KMS-11 (cell line): ENCODE data around the gene DCUN1D3.

Source experiments
- H2AFZ ChIP-seq: fragments of 200-600 bp; sonication (generic); 2 replicates; pipeline ENCODE4 v1.6.1; 2016; ENCODE audit warnings: antibody characterized with exemption, mixed run types, low read depth
- H3K27ac ChIP-seq: fragments of 200-600 bp; sonication (generic); 2 replicates; pipeline ENCODE4 v1.6.1; 2016; ENCODE audit warnings: mild to moderate bottlenecking, mixed run types
- H3K27me3 ChIP-seq: fragments of 200-600 bp; sonication (generic); 2 replicates; pipeline ENCODE4 v1.6.1; 2017; ENCODE audit warnings: mild to moderate bottlenecking, low read depth, mixed run types, moderate library complexity; ENCODE audit not compliant: insufficient read depth
- H3K36me3 ChIP-seq: fragments of 200-600 bp; sonication (generic); 2 replicates; pipeline ENCODE4 v1.6.1; 2017; ENCODE audit warnings: mild to moderate bottlenecking, mixed run types; ENCODE audit not compliant: insufficient read depth
- H3K4me1 ChIP-seq: fragments of 200-600 bp; sonication (generic); 2 replicates; pipeline ENCODE4 v1.6.1; 2016; ENCODE audit warnings: mild to moderate bottlenecking, low read depth, mixed run types; ENCODE audit not compliant: poor library complexity, severe bottlenecking
- H3K4me2 ChIP-seq: fragments of 200-600 bp; sonication (generic); 2 replicates; pipeline ENCODE4 v1.7.0; 2016; ENCODE audit warnings: mild to moderate bottlenecking, mixed run types
- H3K4me3 ChIP-seq: fragments of 200-600 bp; sonication (generic); IDR thresholded peaks from 2 replicates; pipeline ENCODE4 v1.6.1; 2017; ENCODE audit warnings: low read depth, low read length, mixed read lengths; ENCODE audit not compliant: insufficient read depth
- H3K79me2 ChIP-seq: fragments of 200-600 bp; sonication (generic); 2 replicates; pipeline ENCODE4 v1.6.1; 2016; ENCODE audit warnings: low read depth, mixed run types; ENCODE audit not compliant: insufficient read depth
- H3K9ac ChIP-seq: fragments of 200-600 bp; sonication (generic); 2 replicates; pipeline ENCODE4 v1.6.1; 2016; ENCODE audit warnings: mild to moderate bottlenecking, mixed run types
- H4K20me1 ChIP-seq: fragments of 200-600 bp; sonication (generic); 2 replicates; pipeline ENCODE4 v1.6.1; 2016; ENCODE audit warnings: mild to moderate bottlenecking, mixed run types; ENCODE audit not compliant: insufficient read depth
- CTCF ChIP-seq: fragments of 200-600 bp; sonication (generic); conservative IDR thresholded peaks from 2 replicates; pipeline ENCODE4 v1.6.1; 2017; ENCODE audit warnings: low read depth, mild to moderate bottlenecking, antibody characterized with exemption, low read length, moderate library complexity, mixed read lengths

DCUN1D3 gene

DNA sequence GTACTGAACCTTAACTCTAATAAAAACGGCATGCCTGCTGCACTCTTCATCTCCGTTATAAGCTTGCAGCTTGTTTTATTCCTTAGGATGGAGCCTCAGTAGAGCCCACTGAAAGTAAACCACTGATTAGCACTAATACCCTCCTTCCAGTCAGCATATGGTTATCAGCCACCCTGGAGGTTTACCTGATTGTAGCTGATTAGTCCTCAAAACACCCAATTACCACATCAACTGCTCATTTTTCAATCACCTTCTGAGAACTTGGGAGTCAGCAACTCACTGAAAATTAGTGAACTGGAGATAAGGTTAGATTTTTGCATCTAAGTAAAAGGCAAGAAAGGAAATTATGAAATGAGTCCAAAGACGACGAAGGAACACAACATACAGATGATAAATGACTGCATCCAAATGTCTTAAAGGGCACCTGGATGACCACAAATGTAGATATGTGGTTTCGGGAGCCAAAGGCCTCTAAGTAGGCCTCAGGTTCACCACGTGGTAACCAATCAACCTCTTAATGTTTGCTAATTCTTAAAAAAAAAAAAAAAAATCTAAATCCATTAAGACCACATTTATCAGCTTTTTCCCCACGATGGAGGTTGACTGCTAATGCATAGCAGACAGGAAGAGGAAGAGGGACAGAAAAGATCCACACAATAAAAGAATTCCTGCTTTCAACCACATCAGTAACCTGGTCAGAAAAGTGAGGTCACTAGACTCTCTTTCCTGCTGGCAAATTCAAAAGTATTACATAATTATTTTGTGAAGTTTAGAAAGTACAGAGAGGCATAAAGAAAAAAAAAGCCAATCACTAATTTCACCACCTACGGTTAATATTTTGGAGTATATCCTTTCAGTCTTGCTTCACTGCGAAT is 28.0 kb downstream of the DCUN1D3 start:
- H3K9ac ChIP-seq: no peak overlapping the region
- H3K36me3 ChIP-seq: no peaks in the 10 kb centered on the region
- no peak overlapping the region for H3K27ac ChIP-seq
- no peaks in the 10 kb centered on the region; the same call in 1 of the 2 replicates for H3K27me3 ChIP-seq
- peaks cover 44% of the 10 kb centered on the region for H3K4me1 ChIP-seq
- H4K20me1 ChIP-seq: peaks cover 14% of the 10 kb centered on the region
- H3K4me2 ChIP-seq: no peak overlapping the region
- no peak overlapping the region for H2AFZ ChIP-seq
- no peak for TF ChIP-seq CTCF
- no peaks in the 10 kb centered on the region for H3K79me2 ChIP-seq
- H3K4me3 ChIP-seq: no peak overlapping the region

GRCh38 chr16:20871258-20871657 is 28.9 kb downstream of the DCUN1D3 start:
- H3K79me2 ChIP-seq: no peaks in the 10 kb centered on the region
- no peak overlapping the region for H2AFZ ChIP-seq
- no peaks in the 10 kb centered on the region for H3K36me3 ChIP-seq
- H3K27me3 ChIP-seq: no peaks in the 10 kb centered on the region; the same call in 1 of the 2 replicates
- no peak overlapping the region for H3K4me3 ChIP-seq
- H3K27ac ChIP-seq: no peak overlapping the region
- no peak overlapping the region for H3K4me2 ChIP-seq
- no peak overlapping the region for H3K9ac ChIP-seq
- TF ChIP-seq CTCF: no peak
- peaks cover 14% of the 10 kb centered on the region for H4K20me1 ChIP-seq
- peaks cover 42% of the 10 kb centered on the region for H3K4me1 ChIP-seq

DNA sequence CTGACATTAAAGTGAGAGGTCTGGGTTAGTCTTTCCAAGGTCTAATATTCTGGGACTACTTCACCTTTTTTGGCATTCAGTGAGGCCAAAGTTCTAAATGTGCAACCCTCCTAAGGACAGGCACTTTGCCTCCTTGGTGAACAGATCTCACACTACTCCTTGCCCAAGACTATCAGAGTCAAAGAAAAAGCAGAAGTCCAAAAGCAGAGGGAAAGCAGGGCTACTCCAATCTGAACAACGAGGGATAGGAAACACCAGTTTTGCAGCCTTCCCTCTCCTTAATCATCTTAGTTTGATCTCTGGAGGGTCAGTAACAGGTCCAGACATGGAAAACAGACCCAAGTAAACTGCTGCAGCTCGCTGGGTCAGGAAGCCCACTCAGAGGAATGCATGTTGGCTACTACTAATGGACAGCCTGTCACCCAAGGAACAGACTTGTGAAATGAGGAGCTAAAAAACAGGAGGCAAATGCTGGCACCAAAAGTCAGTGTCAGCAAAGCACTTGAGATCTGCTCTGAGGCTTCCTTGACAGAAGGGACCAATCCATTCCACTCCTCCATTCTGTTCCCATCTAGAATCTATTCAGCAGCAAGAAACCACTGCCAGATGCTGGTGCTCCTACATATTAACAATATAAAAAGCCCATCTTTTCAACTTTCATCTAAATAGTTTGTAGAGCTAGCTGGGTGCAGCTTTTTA is 29.9 kb downstream of the DCUN1D3 start:
- H2AFZ ChIP-seq: no peak overlapping the region
- no peak overlapping the region for H3K4me2 ChIP-seq
- no peak for TF ChIP-seq CTCF
- no peak overlapping the region for H3K4me3 ChIP-seq
- no peak overlapping the region for H3K9ac ChIP-seq
- H4K20me1 ChIP-seq: peaks cover 14% of the 10 kb centered on the region
- H3K36me3 ChIP-seq: no peaks in the 10 kb centered on the region
- no peak overlapping the region for H3K27ac ChIP-seq
- H3K79me2 ChIP-seq: no peaks in the 10 kb centered on the region
- H3K27me3 ChIP-seq: no peaks in the 10 kb centered on the region; the same call in 1 of the 2 replicates
- H3K4me1 ChIP-seq: peaks cover 32% of the 10 kb centered on the region

DNA sequence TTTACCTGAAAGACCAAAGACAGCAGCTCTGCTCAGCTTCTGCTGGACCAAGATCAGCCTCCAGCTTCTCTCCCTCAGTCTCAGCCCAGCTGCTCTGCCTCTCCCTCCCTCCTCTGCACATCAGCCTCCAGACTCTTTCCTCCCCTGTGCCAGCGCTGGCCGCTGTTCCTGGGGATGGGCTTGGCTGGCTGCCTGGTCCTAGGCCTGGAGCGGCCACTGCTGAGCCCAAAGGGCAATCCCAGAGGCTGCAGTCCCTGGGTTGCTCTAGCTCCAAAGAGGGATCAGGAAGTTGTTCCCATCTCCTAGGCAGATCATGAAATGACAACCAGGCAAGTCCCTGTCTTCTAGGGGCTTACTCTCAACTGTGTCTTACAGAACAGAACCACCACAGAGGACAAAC is 31.3 kb downstream of the DCUN1D3 start:
- H3K27me3 ChIP-seq: no peaks in the 10 kb centered on the region; the same call in 1 of the 2 replicates
- H3K79me2 ChIP-seq: no peaks in the 10 kb centered on the region
- no peak overlapping the region for H3K4me2 ChIP-seq
- peaks cover 19% of the 10 kb centered on the region for H3K4me1 ChIP-seq
- no peak overlapping the region for H3K27ac ChIP-seq
- no peak for TF ChIP-seq CTCF
- H3K9ac ChIP-seq: no peak overlapping the region
- H2AFZ ChIP-seq: no peak overlapping the region
- no peaks in the 10 kb centered on the region for H3K36me3 ChIP-seq
- no peak overlapping the region for H3K4me3 ChIP-seq
- H4K20me1 ChIP-seq: peaks cover 9% of the 10 kb centered on the region
